Measurements from ENCODE around the gene IGSF3.

GRCh38 chr1:116686175-116686574 lies 18.6 kb upstream of the IGSF3 start:
- TF ChIP-seq, protein P1, sequence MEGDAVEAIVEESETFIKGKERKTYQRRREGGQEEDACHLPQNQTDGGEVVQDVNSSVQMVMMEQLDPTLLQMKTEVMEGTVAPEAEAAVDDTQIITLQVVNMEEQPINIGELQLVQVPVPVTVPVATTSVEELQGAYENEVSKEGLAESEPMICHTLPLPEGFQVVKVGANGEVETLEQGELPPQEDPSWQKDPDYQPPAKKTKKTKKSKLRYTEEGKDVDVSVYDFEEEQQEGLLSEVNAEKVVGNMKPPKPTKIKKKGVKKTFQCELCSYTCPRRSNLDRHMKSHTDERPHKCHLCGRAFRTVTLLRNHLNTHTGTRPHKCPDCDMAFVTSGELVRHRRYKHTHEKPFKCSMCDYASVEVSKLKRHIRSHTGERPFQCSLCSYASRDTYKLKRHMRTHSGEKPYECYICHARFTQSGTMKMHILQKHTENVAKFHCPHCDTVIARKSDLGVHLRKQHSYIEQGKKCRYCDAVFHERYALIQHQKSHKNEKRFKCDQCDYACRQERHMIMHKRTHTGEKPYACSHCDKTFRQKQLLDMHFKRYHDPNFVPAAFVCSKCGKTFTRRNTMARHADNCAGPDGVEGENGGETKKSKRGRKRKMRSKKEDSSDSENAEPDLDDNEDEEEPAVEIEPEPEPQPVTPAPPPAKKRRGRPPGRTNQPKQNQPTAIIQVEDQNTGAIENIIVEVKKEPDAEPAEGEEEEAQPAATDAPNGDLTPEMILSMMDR (CRISPR knock-in tag; IDR thresholded peaks at IDR 0.05), result no peak
- TF ChIP-seq JUN (CRISPR knock-in tag; IDR thresholded peaks at IDR 0.05), result no peak
- no peak for TF ChIP-seq THAP7 (CRISPR knock-in tag; IDR thresholded peaks at IDR 0.05)
- TF ChIP-seq FOXM1 (CRISPR knock-in tag; IDR thresholded peaks at IDR 0.05), result no peak
- no peak for TF ChIP-seq CCDC6 (CRISPR knock-in tag; IDR thresholded peaks at IDR 0.05)
- TF ChIP-seq, protein P2, sequence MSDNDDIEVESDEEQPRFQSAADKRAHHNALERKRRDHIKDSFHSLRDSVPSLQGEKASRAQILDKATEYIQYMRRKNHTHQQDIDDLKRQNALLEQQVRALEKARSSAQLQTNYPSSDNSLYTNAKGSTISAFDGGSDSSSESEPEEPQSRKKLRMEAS (IDR thresholded peaks at IDR 0.05), result no peak
- no peak for TF ChIP-seq EZH2 (conservative IDR thresholded peaks at IDR 0.05; ENCODE audit: low read depth, low read length)
- TF ChIP-seq MXI1 (IDR thresholded peaks at IDR 0.05; ENCODE audit: borderline replicate concordance, low read depth, low read length), result no peak
- TF ChIP-seq MYC (CRISPR knock-in tag; IDR thresholded peaks at IDR 0.05; ENCODE audit: borderline replicate concordance), result no peak
- TF ChIP-seq CEBPB (IDR thresholded peaks at IDR 0.05; ENCODE audit: borderline replicate concordance, low read depth, low read length), result no peak
- TF ChIP-seq, protein P3, sequence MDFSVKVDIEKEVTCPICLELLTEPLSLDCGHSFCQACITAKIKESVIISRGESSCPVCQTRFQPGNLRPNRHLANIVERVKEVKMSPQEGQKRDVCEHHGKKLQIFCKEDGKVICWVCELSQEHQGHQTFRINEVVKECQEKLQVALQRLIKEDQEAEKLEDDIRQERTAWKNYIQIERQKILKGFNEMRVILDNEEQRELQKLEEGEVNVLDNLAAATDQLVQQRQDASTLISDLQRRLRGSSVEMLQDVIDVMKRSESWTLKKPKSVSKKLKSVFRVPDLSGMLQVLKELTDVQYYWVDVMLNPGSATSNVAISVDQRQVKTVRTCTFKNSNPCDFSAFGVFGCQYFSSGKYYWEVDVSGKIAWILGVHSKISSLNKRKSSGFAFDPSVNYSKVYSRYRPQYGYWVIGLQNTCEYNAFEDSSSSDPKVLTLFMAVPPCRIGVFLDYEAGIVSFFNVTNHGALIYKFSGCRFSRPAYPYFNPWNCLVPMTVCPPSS (IDR thresholded peaks at IDR 0.05), result no peak
- TF ChIP-seq GRHL1 (CRISPR knock-in tag; conservative IDR thresholded peaks at IDR 0.05), result no peak
